Posterior vena cava (tissue), 2 donors: ENCODE measurements around the gene NOX3. TPM values are rescaled to one million over a fixed set of nuclear protein-coding genes. Genes with fewer than 3 reads are reported as not detected.

Experiments
- DNase-seq: peaks from one replicate; pipeline ENCODE4 v3.0.0-alpha.2; 2020; ENCODE audit warnings: low spot score
- intact Hi-C, 2 donors: fragments of 100-400 bp; cut with DNase I; formaldehyde crosslinking; loops; one replicate each; pipeline versions ENCODE4 v1.14.1 to v1.14.2; 2022 to 2023
- total RNA-seq, 2 donors: library from RNA; stranded (reverse); fragmentation: NEBNext Ultra II Directional; extraction: Animal tissue kit (Norgen Biotek cat#: 25700); gene quantifications; one replicate each; pipeline ENCODE4 v1.2.1, GENCODE V29; 2021
- donor health status: DM: yes; HTN: yes; CAD: no.
- donor health status: DM: yes; HTN: yes; CAD: no.

The NOX3 gene
- total RNA-seq, 2 donors from 2014 or later = not detected

DNA sequence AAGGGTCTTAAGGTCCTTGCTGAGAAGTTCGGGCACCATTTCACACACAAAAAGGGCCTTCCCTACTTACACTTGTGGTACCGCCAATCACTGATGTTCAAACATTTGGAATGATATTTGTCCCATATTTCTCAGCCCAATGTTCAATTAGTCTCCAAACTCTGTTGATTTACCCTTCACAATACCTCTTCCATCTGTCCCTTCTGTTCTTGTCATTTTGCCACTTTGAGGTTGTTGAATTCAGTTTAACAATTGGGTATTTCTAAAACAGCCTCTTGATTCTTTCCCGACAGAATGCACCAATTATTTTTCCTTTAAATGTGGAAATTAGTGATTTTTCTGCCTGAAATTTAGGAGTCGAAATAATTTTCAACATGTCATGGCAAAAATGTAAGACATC, 46.2 kb downstream of the NOX3 start:
- intact Hi-C loops = no loop called here
- DNase-seq = no peak

DNA sequence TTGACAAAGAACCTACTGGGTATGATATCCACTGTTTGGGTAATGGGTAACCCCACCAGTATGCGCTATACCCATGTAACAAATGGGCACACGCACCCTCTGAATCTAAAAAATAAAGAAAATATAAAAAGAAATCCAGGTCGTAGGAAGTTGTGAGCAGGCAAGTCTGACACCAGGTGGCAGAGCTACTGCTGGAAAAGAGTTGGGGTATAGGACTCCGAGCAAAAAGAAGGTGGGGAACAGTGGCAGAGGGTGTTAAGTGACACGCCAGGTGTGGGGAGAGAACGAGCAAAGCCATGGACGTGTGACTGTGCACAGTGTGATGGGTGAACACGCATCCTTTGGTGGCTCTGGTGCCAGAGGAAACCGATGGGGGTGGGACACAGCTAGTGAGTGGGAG, 46.7 kb downstream of the NOX3 start:
- intact Hi-C loops = no loop called here
- no peak for DNase-seq

DNA sequence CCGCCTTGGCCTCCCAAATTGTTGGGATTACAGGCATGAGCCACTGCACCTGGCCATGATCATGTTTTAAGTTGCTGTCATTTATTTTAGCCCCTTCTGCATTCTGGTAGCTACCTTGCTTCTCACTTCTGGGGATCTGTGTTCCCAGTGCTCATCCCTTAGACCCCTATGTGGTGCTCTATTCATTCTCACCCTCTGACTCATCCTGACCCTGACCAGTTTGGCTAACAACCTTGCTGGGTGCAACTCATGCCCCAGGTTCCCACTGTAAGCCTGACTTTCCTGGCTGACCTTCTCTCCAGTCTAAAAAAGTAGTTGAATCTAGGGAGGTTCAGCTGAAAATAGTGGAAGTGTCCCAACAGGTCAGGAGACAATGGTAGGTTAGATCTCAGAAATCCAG, 47.4 kb downstream of the NOX3 start:
- intact Hi-C loops = no loop called here
- DNase-seq = no peak

DNA sequence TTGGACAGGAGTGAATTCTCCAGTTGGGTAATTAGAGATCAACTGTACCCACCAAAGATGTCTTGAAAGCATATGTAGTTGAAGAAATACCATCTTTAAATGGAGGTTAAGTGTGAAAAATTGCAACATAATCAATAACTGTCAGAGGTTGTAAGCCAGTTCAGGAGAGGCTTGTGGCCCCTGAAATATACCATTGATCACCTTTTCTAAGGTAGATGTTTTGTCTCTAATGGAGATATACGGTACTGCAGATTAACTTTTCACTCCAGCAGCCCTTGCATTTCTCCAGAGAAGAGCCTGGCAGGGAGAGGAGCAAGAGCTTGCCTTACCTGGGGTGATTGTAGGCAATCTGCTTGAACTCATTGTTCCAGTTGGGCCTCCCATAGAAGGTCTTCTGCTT, 48.8 kb downstream of the NOX3 start:
- intact Hi-C loops = no loop called here

DNA sequence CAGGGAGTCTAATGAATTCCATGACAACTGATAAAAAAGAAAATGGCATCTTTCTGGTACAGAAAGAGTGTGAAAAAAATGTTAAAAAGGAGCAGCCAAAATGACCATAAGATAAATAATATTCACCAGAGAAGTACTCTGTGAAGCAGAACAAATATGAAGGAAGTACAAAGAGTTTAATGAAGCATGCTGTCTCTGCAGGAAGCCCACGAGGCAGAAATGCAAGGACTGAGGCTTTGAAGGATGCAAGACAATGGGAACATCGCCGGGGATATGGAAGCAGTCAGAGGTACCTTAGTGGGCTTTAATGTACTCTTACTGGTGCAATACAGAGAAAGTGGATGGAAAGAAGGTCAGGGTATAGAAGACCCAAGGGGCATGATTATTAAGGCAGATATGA, 50.7 kb downstream of the NOX3 start:
- DNase-seq = no peak
- intact Hi-C loops = no loop called here

More for the DNA sequence above, 48.8 kb downstream of the NOX3 start:
- no peak for DNase-seq

DNA sequence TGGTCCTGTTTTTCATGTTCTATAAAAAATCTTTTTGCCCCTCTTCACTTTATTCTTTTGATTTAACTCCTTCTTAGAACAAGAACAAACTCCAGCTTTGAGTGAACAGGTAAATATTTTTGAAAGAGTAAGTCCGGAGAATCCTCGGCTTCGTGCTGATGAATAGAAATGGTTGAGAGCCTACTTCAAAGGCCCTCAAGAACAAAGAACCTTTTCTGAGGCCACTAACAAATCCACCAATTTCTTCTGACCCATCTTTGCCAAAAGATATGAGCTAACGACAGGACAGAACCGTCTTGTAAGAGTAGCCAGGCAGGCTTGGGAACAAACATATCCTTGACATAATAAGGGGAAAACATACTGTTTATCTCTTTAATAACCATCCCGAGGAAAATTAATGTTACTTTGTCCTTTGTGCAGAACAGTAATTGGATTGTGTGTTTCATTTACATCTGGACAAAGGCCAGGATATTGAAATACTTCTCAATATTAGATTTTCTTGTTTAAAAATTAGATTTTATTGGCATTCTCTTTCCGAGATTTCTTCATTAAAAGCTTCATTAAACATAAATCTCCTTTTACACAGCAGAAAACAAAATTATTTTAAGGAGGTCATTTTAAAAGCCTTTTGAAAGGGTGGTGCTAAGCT, 52.9 kb downstream of the NOX3 start:
- DNase-seq = no peak
- intact Hi-C loops = no loop called here

DNA sequence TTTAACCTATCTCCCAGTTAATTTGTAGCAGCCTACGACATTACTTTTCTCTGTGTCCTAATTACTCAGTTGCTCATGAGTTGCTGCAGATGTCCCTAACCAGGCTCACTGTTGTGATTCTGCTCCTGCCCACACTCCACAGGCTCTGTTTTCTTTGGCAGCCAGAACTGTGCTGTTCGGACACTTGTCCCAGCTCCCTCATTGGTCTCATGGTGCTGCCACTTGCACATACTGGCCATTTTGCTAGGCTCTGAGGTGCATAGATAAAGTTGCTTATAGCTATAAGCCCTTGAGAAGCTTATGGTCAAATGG, 55.0 kb downstream of the NOX3 start:
- intact Hi-C loops = no loop called here
- DNase-seq = no peak

DNA sequence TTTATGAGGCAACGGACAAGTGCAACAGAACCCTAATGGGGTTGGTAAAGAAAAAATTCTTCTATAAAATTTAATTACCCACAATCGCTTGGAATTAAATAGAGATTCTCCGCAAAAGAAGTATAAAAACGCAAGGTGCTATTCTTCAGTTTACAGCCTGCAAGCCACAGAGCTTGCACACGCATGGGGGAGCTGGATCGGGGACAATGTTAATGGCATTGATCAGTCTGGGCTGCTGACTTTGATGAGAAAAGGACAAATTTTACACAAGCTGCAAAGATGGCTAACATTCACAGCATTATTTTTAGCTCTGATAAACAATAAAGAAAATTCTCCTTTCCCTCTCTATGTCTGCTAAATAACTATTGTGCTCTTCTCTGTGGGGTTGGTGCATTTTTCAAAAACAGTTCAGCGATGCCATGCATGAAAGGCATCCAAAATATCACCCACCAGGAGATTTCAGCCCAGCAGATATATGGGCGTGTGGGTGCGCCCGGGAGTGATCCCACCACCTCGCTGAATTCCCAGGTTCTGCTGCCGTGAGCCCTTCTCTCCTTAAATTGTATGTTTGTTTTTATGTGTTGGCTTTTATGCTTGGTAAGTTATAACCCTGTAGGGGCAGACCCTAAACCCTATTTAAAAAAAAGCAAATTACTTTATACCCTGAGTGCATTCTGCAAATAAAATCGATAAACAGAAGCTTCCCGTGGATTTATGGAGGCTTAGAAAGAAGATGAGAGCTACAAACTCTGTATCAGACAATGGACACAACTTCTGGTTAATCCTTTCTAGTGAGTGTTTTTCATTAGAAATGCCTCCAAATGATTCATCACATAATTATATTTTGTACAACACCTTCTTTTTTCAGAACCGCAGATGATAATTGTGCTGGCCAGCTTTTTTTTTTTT, 55.6 kb downstream of the NOX3 start:
- intact Hi-C loops = no loop called here
- DNase-seq = no peak

DNA sequence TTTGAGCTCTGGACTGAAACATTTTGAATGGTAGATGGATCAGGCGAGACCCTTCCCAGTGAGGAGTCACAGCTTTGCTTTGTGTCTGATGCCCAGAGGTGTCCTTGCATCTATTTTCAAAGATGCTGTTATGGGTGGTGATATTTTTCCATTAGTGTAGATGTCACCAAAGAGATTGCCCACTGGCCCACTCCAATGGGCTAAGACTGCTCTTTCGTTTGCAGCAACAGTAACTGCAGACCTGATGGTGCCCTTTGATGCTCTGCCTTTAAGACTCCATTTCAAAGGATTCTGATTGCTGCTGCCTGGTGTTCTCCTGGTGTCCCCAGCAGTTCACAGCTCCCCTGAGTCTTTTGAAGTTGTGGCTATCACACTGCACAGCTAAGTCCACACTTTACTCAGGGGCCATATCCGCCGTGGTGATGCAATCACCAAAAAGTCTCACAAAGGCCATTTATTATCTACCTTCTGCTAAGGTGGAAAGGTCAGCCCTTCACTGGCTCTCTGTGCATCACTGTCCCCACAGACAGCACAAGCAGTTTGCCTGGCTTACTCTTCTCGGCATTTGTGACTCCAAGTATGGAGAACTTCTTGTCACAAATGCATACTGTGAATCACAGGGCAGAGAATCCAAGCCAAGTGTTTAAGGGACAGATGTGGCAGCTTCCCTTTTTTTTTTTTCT, 56.4 kb downstream of the NOX3 start:
- intact Hi-C loops = no loop called here
- no peak for DNase-seq

DNA sequence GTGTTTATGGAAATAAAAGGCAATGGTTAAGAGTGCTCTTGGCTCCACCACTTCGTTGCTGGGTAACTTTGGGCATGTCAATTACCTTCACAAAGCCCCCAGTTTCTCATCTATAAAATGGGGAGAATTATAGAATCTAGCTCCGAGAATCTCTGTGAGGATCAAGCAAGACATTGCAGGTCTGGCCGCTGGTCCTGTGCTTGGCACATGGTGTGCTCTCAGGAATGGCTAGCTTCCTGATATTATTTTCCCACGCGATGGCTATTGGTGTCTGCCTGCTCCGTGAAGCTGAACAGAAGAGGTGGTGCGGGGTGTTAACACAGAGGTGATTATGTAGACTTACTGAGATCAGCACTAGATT, 57.0 kb downstream of the NOX3 start:
- DNase-seq = no peak
- intact Hi-C loops = no loop called here

DNA sequence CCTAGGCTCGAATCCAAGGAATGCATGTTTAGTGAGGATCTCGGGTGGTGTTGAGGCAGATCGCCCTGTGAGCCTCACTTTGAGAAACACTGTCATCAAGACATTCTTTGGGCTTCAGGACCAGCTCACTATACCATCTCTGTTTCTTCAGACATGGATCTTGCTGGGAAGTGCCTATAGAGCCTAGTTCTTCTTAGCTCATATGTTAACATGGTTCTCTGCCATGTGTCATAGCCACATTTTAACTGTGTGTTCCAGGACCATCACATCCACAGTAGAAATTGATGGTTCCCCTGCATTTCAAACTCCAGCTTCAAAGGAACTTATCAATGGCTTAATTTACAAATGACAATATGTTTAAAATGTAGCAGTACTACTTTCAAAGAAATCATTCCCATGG, 57.4 kb downstream of the NOX3 start:
- intact Hi-C loops = no loop called here
- DNase-seq = no peak

DNA sequence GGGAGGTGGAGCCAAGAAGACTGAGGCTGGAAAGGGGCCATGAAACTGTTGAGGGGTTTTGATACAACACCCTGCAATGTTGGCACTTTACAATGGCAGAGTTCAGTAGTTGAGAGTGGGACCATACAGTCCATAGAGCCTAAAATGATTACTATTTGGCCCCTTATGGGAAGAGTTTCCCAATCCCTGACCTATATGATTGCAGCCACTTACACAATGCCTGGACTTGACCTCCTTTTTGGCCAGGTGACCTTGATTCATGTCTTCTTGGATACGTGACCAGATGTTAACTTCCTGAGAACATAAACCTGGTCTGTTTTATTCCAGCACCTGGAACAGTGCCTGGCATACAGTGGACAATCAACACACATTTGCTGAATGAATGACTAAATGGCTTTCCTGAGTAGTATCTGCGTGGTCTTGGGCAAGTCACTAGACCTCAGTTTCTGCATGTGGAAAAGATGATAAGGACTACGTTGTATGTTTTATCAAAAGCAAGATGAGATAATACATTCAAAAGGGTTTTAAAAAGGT, 58.4 kb downstream of the NOX3 start:
- DNase-seq = no peak
- intact Hi-C loops = no loop called here

DNA sequence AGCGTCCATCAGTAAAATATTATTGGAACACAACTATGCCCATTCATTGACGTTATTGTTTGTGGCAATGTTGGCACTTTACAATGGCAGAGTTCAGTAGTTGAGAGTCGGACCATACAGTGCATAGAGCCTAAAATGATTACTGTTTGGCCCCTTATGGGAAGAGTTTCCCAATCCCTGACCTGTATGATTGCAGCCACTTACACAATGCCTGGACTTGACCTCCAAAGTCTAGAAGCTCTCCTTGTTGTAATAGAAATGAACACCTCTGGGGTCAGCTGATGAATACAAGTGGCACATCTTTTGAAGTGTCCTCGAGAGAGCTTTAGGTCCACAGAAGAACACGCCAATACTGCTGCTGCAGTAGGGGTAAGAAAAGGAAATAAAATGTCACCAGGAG, 59.0 kb downstream of the NOX3 start:
- DNase-seq = no peak
- intact Hi-C loops = no loop called here

DNA sequence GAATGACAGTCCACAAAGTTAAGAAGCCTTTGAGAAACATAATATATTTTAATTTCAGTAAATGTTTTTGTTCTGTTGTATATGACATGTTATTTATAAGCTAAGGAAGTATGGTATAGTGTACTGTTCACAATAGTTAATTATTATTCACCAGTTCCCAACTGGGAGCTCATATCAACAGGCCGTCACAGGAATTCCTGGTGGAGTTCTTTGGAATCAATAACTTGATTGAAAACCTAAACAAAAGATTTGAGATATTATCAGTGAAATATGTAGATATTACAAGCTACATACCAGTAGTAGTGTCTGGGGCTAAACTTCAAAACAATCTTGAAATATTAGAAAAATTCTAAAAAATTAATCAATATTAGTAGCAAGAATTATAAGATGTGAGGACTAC, 60.3 kb downstream of the NOX3 start:
- no peak for DNase-seq
- intact Hi-C loops = no loop called here

DNA sequence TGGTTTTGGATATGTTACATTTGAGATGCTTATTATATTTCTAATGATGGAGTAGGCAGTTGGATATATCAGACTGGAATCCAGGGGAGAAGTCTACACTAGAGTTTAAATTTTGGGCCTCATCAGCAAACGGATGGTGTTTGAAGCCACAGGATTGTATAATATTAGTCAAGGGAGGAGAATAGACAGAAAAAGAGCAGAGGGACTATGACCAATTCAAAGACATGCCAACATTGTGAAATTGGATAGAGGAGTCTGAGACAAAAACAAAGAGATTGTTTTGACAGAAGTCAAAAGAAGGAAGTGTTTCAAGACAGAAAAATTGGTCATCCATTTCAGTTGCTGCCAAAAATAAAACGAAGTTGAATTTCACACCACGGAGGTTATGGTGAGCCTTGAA, 66.5 kb downstream of the NOX3 start:
- intact Hi-C loops = no loop called here

DNA sequence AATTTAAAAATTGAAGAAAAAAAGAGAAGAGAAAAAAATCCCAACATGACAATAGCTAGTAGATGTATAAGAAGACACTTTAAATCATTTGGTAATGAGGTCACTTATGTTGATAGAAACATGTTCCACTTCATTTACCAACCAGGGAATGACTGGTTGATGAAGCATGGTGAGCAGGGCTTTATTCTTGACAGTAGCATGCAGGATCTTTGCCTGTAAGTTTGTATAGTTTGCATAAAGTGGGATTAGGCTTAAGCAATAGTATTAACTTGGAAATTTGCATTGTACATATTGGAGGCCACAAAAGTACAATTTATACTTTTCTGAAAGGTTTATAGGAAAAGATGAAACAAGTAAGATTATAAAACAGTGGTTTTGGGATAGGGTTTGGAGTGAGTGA, 67.0 kb downstream of the NOX3 start:
- intact Hi-C loops = no loop called here
- DNase-seq = no peak

More for the DNA sequence above, 66.5 kb downstream of the NOX3 start:
- no peak for DNase-seq

DNA sequence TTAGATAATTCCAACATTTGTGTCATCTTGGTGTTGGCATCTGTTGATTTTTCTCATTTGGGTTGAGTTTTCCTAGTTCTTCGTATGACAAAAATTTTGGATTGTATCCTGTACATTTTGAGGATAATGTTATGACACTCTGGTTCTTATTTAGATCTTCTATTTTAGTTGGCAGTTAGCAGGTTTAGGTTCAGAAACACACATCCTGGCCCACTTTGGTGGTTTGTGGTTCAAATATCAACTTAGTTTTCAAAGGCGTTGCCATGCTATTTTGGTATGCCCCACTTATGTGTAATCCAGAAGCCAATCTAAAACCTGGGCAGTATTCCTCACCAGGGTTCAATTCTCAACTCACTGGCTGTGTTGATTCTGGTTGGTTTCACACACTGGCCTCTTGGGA, 68.2 kb downstream of the NOX3 start:
- no peak for DNase-seq
- intact Hi-C loops = no loop called here

DNA sequence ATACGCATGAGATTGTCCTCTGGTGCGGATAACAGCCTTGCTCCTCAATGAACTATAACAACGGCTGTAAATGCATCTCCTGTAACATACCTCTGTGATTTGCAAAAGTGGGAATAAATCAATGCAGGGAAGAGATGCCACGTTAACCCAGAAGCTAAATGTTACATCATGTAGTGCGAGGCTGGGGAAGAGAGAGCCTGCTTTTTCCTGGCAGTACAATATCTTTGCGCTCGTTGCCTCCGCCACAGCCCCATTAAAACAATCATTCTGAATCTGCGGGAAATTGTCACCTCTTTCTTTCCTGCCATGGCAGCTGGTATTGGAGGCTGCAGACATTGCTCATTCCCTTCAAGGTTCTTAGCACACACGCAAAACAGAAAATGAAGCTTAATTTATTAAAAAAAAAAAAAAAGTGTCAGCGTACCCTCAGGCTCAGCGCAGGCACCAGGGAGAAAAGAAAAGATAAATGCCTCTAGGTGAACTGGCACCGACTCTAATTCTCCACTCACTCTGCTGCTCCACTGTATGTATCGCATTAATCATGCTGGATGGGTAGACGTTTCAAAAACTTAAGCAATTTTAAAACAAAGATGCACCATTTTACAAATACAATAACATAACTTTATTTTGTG, 71.2 kb downstream of the NOX3 start:
- no peak for DNase-seq
- intact Hi-C loops = no loop called here

DNA sequence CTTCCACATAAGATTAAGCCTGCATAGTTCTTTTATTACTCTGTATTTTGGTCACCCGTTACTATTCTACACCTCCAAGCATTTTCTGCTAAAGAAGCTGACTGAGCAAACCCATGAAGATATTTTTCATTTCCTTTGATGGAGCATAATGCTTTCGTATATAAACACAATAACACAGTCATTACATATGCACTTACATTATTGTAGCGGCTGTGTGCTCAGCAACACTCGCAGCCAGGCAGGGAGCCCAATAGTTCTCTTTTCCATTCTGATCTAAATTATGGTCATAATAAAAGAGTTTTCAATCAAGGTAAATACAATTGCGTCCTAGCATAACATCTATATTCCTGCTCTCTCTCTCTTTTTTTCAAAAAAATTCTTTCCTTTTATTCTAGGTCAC, 71.7 kb downstream of the NOX3 start:
- intact Hi-C loops = no loop called here
- no peak for DNase-seq

DNA sequence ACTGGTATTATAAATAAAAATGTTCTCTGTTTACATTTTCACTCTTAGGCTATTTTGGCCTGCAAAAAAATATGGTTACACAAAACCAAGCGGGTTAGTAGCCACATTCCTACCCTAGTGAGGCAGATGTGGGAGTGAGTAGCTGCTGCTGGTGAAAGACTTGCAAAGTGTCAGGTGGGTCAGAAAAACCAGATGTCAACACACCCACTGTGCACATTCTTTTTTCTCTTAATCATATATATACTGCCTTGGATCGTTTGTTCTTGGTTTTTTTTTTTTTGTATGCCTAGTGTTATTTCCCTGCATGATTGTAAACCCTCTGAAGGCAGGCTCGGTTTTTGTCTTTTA, 73.3 kb downstream of the NOX3 start:
- DNase-seq = no peak
- intact Hi-C loops = no loop called here
